Measurements from ENCODE around the gene BIN2. TPM values are rescaled to one million over a fixed set of nuclear protein-coding genes. Genes with fewer than 3 reads are reported as not detected.

Gene BIN2
- total and polyA plus RNA-seq, 2 of the 4 experiments (the other 2 are of a cell fraction): not detected

GRCh38 chr12:51323317-51323960 is 535 bp downstream of the BIN2 start:
- Histone ChIP-seq H3K27me3 (ENCODE audit: control insufficient read depth, insufficient read depth, low read length) (no peaks in the 10 kb centered on the region), H3K4me2 (ENCODE audit: low read depth, low read length) (no peak overlapping the region), H4K8ac (ENCODE audit: low read depth in 2 of 2, low read length in 2 of 2) (no peak overlapping the region), H2AFZ (replicated peaks; ENCODE audit: low read length, poor library complexity) (no peak overlapping the region), H4K20me1 (ENCODE audit: insufficient read depth, low read length) (no peaks in the 10 kb centered on the region), H2AK9ac (replicated peaks; ENCODE audit: low read depth, low read length, poor library complexity) (no peak overlapping the region), H2BK15ac (ENCODE audit: low read depth, low read length) (no peak overlapping the region), H3K4ac (ENCODE audit: low read depth, low read length) (no peak overlapping the region), H3K14ac (replicated peaks; ENCODE audit: low read depth, low read length) (no peak overlapping the region), H3K56ac (ENCODE audit: extremely low read depth, insufficient read depth, low read length) (no peak overlapping the region), H3K36me3 (ENCODE audit: control insufficient read depth, insufficient read depth, low read length) (no peaks in the 10 kb centered on the region), H2BK20ac (ENCODE audit: low read depth, low read length) (no peak overlapping the region), H4K5ac (ENCODE audit: low read depth, low read length) (no peak overlapping the region), H3K4me3 (ENCODE audit: insufficient read depth, low read depth, low read length) (no peak overlapping the region), H3K9me1 (ENCODE audit: insufficient read depth, low read length) (0 out of 2 replicates have a peak, but pooled peaks cover 8% of the 10 kb centered on the region), H2BK120ac (ENCODE audit: low read depth, low read length) (no peak overlapping the region), H4K91ac (ENCODE audit: insufficient read depth, low read depth, low read length) (no peak overlapping the region), H3K9ac (ENCODE audit: low read depth, low read length) (no peak overlapping the region), H3K18ac (ENCODE audit: low read depth, low read length) (no peak overlapping the region), H2BK5ac (ENCODE audit: low read depth, low read length, poor library complexity, severe bottlenecking) (no peak overlapping the region), H3K23ac (ENCODE audit: low read depth, low read length) (no peak overlapping the region), H2AK5ac (ENCODE audit: low read depth, low read length) (peak overlapping the region; percentile 24; the same call in 1 of the 2 replicates), H3K27ac (ENCODE audit: insufficient read depth, low read length) (no peak overlapping the region), H3K4me1 (ENCODE audit: control insufficient read depth, insufficient read depth, low read length) (peaks cover 9% of the 10 kb centered on the region), H3K9me3 (ENCODE audit: control insufficient read depth, insufficient read depth, low read length) (no peaks in the 10 kb centered on the region), H3K79me1 (ENCODE audit: low read depth in 1 of 2, low read length in 2 of 2) (no peaks in the 10 kb centered on the region)
- in situ Hi-C loops (cut with MboI; ENCODE audit: low sequenced_read_pairs): no loop called here
- ChIA-PET POLR2A (ENCODE audit: unreplicated experiment) (no interaction called here), CTCF (interaction anchor here (3.5 kb wide), 1 partner anchor 18 kb away, joined by 16 read pairs; no protein-coding TSS in a partner anchor)
- 89% methylated on average over 8 of the region's 15 CpGs; no CpG with 5 or more reads in 1 of the 2 experiments for WGBS, 2 experiments (ENCODE audit: extremely low coverage in 2 of 2, insufficient read length in 1 of 2)
- DNase-seq: no peak
- no peak for ATAC-seq (ENCODE audit: low read depth)
- intact Hi-C loops (cut with micrococcal nuclease): no loop called here
- no TSS peak for BruUV-seq (replicated peaks)
- TF ChIP-seq FOS (IDR thresholded peaks at IDR 0.05; ENCODE audit: low read depth, low read length) (no peak), NFE2L2 (IDR thresholded peaks at IDR 0.05; ENCODE audit: low read depth, low read length) (no peak), RCOR1 (IDR thresholded peaks at IDR 0.05; ENCODE audit: insufficient replicate concordance, low read length) (no peak), MAFK (IDR thresholded peaks at IDR 0.05; ENCODE audit: low read depth, low read length) (no peak), RAD21 (IDR thresholded peaks at IDR 0.05; ENCODE audit: low read length) (no peak), SMC3 (IDR thresholded peaks at IDR 0.05; ENCODE audit: low read depth, low read length) (no peak), MAZ (IDR thresholded peaks at IDR 0.05; ENCODE audit: borderline replicate concordance, low read depth, low read length) (no peak), ELK1 (IDR thresholded peaks at IDR 0.05; ENCODE audit: borderline replicate concordance, low read depth, low read length) (no peak), USF2 (IDR thresholded peaks at IDR 0.05; ENCODE audit: low read depth, low read length) (no peak), MXI1 (IDR thresholded peaks at IDR 0.05; ENCODE audit: borderline replicate concordance, low read depth, low read length) (no peak), BHLHE40 (IDR thresholded peaks at IDR 0.05; ENCODE audit: low read depth, low read length) (no peak), CTCF (conservative IDR thresholded peaks at IDR 0.05; ENCODE audit: low read depth, low read length) (no peak), CEBPB (IDR thresholded peaks at IDR 0.05; ENCODE audit: low read depth, low read length) (no peak), POLR2A (IDR thresholded peaks at IDR 0.05; ENCODE audit: low read depth, low read length) (no peak)
- dilution Hi-C loops (cut with HindIII; ENCODE audit: low sequenced_read_pairs, unreplicated experiment): no loop called here

Data from IMR-90 (cell line).